Central memory CD4-positive, alpha-beta T cell (primary cell): Measurements from ENCODE around the gene AMMECR1.
"Not testable (repeated sequence)": the region's sequence is repeated elsewhere in the genome, so short reads cannot be mapped to it uniquely, and the experiment has no call there.

ENCODE experiments used
- DNase-seq: peaks from one replicate; pipeline ENCODE4 v3.0.0; 2022

AMMECR1 gene

GRCh38 chrX:110163488-110163887 lies 154.4 kb downstream of the AMMECR1 start:
- no peak for DNase-seq

GRCh38 chrX:110162867-110163266 lies 155.0 kb downstream of the AMMECR1 start:
- DNase-seq = no peak

- no peak for DNase-seq
These were observed 155.8 kb downstream of the AMMECR1 start for GRCh38 chrX:110162131-110162530.

- DNase-seq = no peak
These were observed 156.6 kb downstream of the AMMECR1 start for GRCh38 chrX:110161361-110161686.

GRCh38 chrX:110159865-110160264 lies 158.0 kb downstream of the AMMECR1 start:
- DNase-seq = no peak

GRCh38 chrX:110159235-110159634 lies 158.7 kb downstream of the AMMECR1 start:
- no peak for DNase-seq

GRCh38 chrX:110157444-110157843 lies 160.4 kb downstream of the AMMECR1 start:
- no peak for DNase-seq

- DNase-seq = peak; percentile 21
These were observed 161.6 kb downstream of the AMMECR1 start for GRCh38 chrX:110156167-110156754.

- no peak for DNase-seq
These were observed 162.1 kb downstream of the AMMECR1 start for GRCh38 chrX:110155759-110156158.

GRCh38 chrX:110154328-110154727 lies 163.6 kb downstream of the AMMECR1 start:
- not testable (repeated sequence) for DNase-seq

GRCh38 chrX:110153896-110154295 lies 164.0 kb downstream of the AMMECR1 start:
- no peak for DNase-seq

- no peak for DNase-seq
These were observed 164.6 kb downstream of the AMMECR1 start for GRCh38 chrX:110153244-110153643.

GRCh38 chrX:110146521-110146920 lies 171.4 kb downstream of the AMMECR1 start:
- DNase-seq = peak; percentile 26

GRCh38 chrX:110145854-110146253 lies 172.0 kb downstream of the AMMECR1 start:
- peak; percentile 20 for DNase-seq

GRCh38 chrX:110145311-110145710 lies 172.6 kb downstream of the AMMECR1 start:
- no peak for DNase-seq
